HUES64 (cell line): ENCODE data around the gene CTDSPL.

Experiments used
- H3K27ac ChIP-seq: 2 replicates; pipeline ENCODE4 v1.7.0; 2013; ENCODE audit warnings: low read depth, low read length, inconsistent platforms
- H3K27me3 ChIP-seq: 2 replicates; pipeline ENCODE4 v1.6.1; 2013; ENCODE audit warnings: mild to moderate bottlenecking, low read length; ENCODE audit not compliant: insufficient read depth
- H3K36me3 ChIP-seq: 2 replicates; pipeline ENCODE4 v1.6.1; 2013; ENCODE audit warnings: mild to moderate bottlenecking, low read length; ENCODE audit not compliant: insufficient read depth
- H3K4me1 ChIP-seq: 2 replicates; pipeline ENCODE4 v1.6.1; 2013; ENCODE audit warnings: mild to moderate bottlenecking, low read length, moderate library complexity; ENCODE audit not compliant: insufficient read depth
- H3K4me3 ChIP-seq: 2 replicates; pipeline ENCODE4 v1.5.1; 2013; ENCODE audit warnings: mild to moderate bottlenecking, low read length, moderate library complexity
- H3K9ac ChIP-seq: 2 replicates; pipeline ENCODE4 v1.6.1; 2013; ENCODE audit warnings: mild to moderate bottlenecking, low read depth, low read length
- H3K9me3 ChIP-seq: 2 replicates; pipeline ENCODE4 v1.6.1; 2013; ENCODE audit warnings: low read depth, low read length; ENCODE audit not compliant: insufficient read depth
- WGBS: fragments of 150-250, 120-280 bp; methylation state at CpG from one replicate; pipeline ENCODE4 v1.1.7; 2013; ENCODE audit warnings: missing lambda C conversion rate; 5-methylcytosine and 5-hydroxymethylcytosine counted together

CTDSPL gene

GRCh38 chr3:37956723-37957538, 95.3 kb downstream of the CTDSPL start:
- H3K4me3 ChIP-seq: no peak overlapping the region
- no peak overlapping the region; the same call in 1 of the 2 replicates for H3K27ac ChIP-seq
- WGBS: 89% methylated on average over 2 of the region's 2 CpGs
- H3K4me1 ChIP-seq: peaks cover 24% of the 10 kb centered on the region
- no peak overlapping the region for H3K9ac ChIP-seq
- H3K9me3 ChIP-seq: no peaks in the 10 kb centered on the region
- H3K36me3 ChIP-seq: peaks cover 12% of the 10 kb centered on the region; the same call in 1 of the 2 replicates
- no peaks in the 10 kb centered on the region for H3K27me3 ChIP-seq

GRCh38 chr3:37957539-37957936, 95.9 kb downstream of the CTDSPL start:
- Histone ChIP-seq H3K36me3 (peaks cover 12% of the 10 kb centered on the region; the same call in 1 of the 2 replicates), H3K9me3 (no peaks in the 10 kb centered on the region), H3K4me1 (peaks cover 30% of the 10 kb centered on the region), H3K27me3 (no peaks in the 10 kb centered on the region), H3K27ac (no peak overlapping the region; the same call in 1 of the 2 replicates), H3K9ac (no peak overlapping the region), H3K4me3 (no peak overlapping the region)
- 88% methylated on average over 7 of the region's 7 CpGs for WGBS

DNA sequence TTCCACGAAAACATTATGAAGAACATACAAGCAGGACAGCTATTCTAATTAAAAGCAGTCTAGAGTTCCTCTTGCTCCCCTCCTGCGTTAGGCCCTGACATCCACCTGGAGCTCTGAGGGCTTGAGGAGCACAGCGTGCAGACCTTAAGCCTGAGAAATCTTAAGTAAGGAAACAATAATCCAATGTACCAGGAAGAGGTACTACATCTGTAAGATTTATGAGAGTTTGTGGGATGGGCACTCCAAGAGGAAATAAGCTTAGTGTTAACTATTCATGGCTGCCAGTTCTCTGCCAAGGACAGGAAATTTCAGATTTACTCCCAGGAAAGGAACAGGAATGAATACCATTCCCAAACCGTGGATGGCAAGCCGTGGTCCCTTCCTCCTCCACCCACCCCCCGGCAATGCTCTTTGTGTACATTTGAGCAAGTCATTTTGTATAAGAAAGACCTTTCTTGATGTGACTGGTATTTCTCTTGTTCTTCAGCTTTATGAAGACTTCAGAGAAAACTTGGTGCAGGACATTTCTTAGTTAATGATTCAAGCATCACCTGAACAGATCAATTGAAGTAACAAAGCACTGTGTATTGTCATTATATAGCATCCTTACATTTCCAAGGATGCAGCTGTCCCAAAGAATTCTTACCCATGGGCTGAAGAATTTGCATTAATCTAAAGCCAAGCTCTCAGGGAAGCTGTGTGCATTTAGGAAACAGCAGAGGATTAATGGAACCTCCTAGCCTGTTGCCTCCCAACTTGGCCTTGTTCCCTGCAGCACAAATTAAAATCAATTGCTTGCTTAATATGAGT, 100.1 kb downstream of the CTDSPL start:
- H3K27ac ChIP-seq: peak overlapping the region; percentile 66
- peak overlapping the region; percentile 7; the same call in 1 of the 2 replicates for H3K9ac ChIP-seq
- WGBS: 61% methylated on average over 6 of the region's 6 CpGs
- H3K4me1 ChIP-seq: peaks cover 28% of the 10 kb centered on the region
- H3K4me3 ChIP-seq: no peak overlapping the region
- no peaks in the 10 kb centered on the region for H3K36me3 ChIP-seq
- no peaks in the 10 kb centered on the region for H3K9me3 ChIP-seq
- H3K27me3 ChIP-seq: no peaks in the 10 kb centered on the region

GRCh38 chr3:37963016-37963415, 101.3 kb downstream of the CTDSPL start:
- Histone ChIP-seq H3K9ac (no peak overlapping the region), H3K27me3 (no peaks in the 10 kb centered on the region), H3K9me3 (no peaks in the 10 kb centered on the region), H3K27ac (0 out of 2 replicates have a peak overlapping the region, but pooled peaks have one; percentile 1), H3K4me3 (no peak overlapping the region), H3K36me3 (no peaks in the 10 kb centered on the region), H3K4me1 (peaks cover 22% of the 10 kb centered on the region)
- WGBS: 77% methylated on average over 5 of the region's 5 CpGs

- peaks cover 22% of the 10 kb centered on the region for H3K4me1 ChIP-seq
- H3K9ac ChIP-seq: no peak overlapping the region
- no peak overlapping the region for H3K4me3 ChIP-seq
- H3K9me3 ChIP-seq: no peaks in the 10 kb centered on the region
- no peaks in the 10 kb centered on the region for H3K27me3 ChIP-seq
- H3K27ac ChIP-seq: no peak overlapping the region
- 95% methylated on average over 3 of the region's 3 CpGs for WGBS
- H3K36me3 ChIP-seq: no peaks in the 10 kb centered on the region
These were observed 102.0 kb downstream of the CTDSPL start for GRCh38 chr3:37963635-37964034.

DNA sequence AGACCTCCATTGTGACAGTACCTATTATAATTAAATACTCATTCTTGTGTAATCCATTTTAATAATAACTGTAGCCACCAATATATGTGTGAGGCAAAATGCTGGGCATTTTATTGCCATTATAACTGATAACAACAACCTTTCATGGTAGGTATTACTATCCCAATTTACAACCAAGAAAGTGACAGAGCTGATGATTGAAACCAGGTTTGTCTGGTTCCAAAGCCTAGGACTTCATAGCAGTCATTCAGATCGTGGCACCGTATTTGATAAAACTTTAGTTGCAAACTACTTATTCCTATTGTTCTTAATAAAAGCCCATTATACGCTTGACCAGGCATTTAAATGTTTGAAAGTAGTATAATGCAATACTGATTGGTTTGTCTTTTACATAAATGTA, 102.5 kb downstream of the CTDSPL start:
- 98% methylated on average over 2 of the region's 3 CpGs for WGBS
- Histone ChIP-seq H3K27me3 (no peaks in the 10 kb centered on the region), H3K27ac (no peak overlapping the region), H3K4me1 (peaks cover 22% of the 10 kb centered on the region), H3K4me3 (no peak overlapping the region), H3K9me3 (no peaks in the 10 kb centered on the region), H3K36me3 (no peaks in the 10 kb centered on the region), H3K9ac (no peak overlapping the region)

DNA sequence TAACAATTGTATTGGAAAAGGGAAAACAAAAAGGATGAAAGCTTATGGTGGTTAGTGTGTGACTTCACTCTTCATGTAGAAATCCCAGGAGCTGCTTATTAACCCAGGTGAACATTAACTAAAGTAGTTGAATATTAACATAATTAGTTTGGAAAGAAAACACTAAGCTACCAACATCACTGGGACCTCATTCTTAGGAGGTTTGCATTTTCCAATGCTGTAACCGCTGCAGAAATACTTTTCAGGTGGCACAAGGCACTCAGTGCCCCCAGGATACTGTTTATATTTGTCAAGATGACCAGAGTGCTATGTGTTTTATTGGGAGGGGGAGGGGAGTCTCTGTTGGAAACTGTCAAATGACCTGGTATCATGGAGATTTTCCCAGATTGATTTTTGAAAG, 103.0 kb downstream of the CTDSPL start:
- WGBS: 92% methylated on average over 1 of the region's 1 CpG
- no peaks in the 10 kb centered on the region for H3K9me3 ChIP-seq
- H3K4me3 ChIP-seq: no peak overlapping the region
- no peaks in the 10 kb centered on the region for H3K27me3 ChIP-seq
- no peaks in the 10 kb centered on the region for H3K36me3 ChIP-seq
- H3K9ac ChIP-seq: no peak overlapping the region
- H3K4me1 ChIP-seq: peaks cover 22% of the 10 kb centered on the region
- no peak overlapping the region for H3K27ac ChIP-seq

GRCh38 chr3:37967260-37967881, 105.7 kb downstream of the CTDSPL start:
- H3K9ac ChIP-seq: no peak overlapping the region
- no peaks in the 10 kb centered on the region for H3K9me3 ChIP-seq
- no peaks in the 10 kb centered on the region for H3K27me3 ChIP-seq
- 53% methylated on average over 5 of the region's 7 CpGs for WGBS
- H3K36me3 ChIP-seq: no peaks in the 10 kb centered on the region
- peaks cover 10% of the 10 kb centered on the region for H3K4me1 ChIP-seq
- H3K27ac ChIP-seq: no peak overlapping the region
- no peak overlapping the region for H3K4me3 ChIP-seq

- Histone ChIP-seq H3K4me1 (peaks cover 2% of the 10 kb centered on the region; the same call in 1 of the 2 replicates), H3K27me3 (no peaks in the 10 kb centered on the region), H3K9me3 (no peaks in the 10 kb centered on the region), H3K27ac (no peak overlapping the region), H3K9ac (no peak overlapping the region), H3K36me3 (no peaks in the 10 kb centered on the region), H3K4me3 (no peak overlapping the region)
- WGBS: 96% methylated on average over 9 of the region's 9 CpGs
These were observed 106.5 kb downstream of the CTDSPL start for GRCh38 chr3:37968199-37968598.

GRCh38 chr3:37968813-37969595, 107.3 kb downstream of the CTDSPL start:
- no peak overlapping the region for H3K4me3 ChIP-seq
- H3K27ac ChIP-seq: no peak overlapping the region
- 91% methylated on average over 15 of the region's 15 CpGs for WGBS
- H3K9ac ChIP-seq: no peak overlapping the region
- no peaks in the 10 kb centered on the region for H3K4me1 ChIP-seq
- H3K9me3 ChIP-seq: no peaks in the 10 kb centered on the region
- no peaks in the 10 kb centered on the region for H3K36me3 ChIP-seq
- no peaks in the 10 kb centered on the region for H3K27me3 ChIP-seq
